Neutrophil (primary cell): ENCODE results near the gene OR2T3.
"Not testable (repeated sequence)": the region's sequence is repeated elsewhere in the genome, so short reads cannot be mapped to it uniquely, and the experiment has no call there.

Experiments
- H3K27ac ChIP-seq: fragments of 200-600 bp; sonication (generic); 2 replicates; pipeline ENCODE4 v1.5.1; 2016; ENCODE audit warnings: mild to moderate bottlenecking, moderate library complexity
- H3K27me3 ChIP-seq: fragments of 200-600 bp; sonication (generic); 2 replicates; pipeline ENCODE4 v1.6.0; 2016; ENCODE audit warnings: mild to moderate bottlenecking
- H3K36me3 ChIP-seq: fragments of 200-600 bp; sonication (generic); 2 replicates; pipeline ENCODE4 v1.5.1; 2017
- H3K4me1 ChIP-seq, 2 experiments: fragments of 200-600 bp in 1 of 2; sonication (generic) in 1 of 2; 1 replicate in 1 of 2; 2 replicates in 1 of 2; pipeline versions ENCODE4 v1.5.1 to v1.6.1; 2013 to 2016; ENCODE audit warnings: low read depth in 1 of 2, low read length in 1 of 2, mild to moderate bottlenecking in 1 of 2, moderate library complexity in 1 of 2; ENCODE audit not compliant: control insufficient read depth in 1 of 2, insufficient read depth in 1 of 2
- H3K4me3 ChIP-seq, 2 experiments: fragments of 200-600 bp in 1 of 2; sonication (generic) in 1 of 2; 1 replicate in 1 of 2; 2 replicates in 1 of 2; pipeline ENCODE4 v1.5.1; 2013 to 2016; ENCODE audit warnings: low read depth in 1 of 2, low read length in 1 of 2, mild to moderate bottlenecking in 1 of 2, moderate library complexity in 1 of 2
- H3K9me3 ChIP-seq: fragments of 200-600 bp; sonication (generic); 2 replicates; pipeline ENCODE4 v1.5.1; 2016
- CTCF ChIP-seq: fragments of 200-600 bp; sonication (generic); IDR thresholded peaks from 2 replicates; pipeline ENCODE4 v1.5.1; 2016; ENCODE audit warnings: antibody characterized with exemption

OR2T3 gene

DNA sequence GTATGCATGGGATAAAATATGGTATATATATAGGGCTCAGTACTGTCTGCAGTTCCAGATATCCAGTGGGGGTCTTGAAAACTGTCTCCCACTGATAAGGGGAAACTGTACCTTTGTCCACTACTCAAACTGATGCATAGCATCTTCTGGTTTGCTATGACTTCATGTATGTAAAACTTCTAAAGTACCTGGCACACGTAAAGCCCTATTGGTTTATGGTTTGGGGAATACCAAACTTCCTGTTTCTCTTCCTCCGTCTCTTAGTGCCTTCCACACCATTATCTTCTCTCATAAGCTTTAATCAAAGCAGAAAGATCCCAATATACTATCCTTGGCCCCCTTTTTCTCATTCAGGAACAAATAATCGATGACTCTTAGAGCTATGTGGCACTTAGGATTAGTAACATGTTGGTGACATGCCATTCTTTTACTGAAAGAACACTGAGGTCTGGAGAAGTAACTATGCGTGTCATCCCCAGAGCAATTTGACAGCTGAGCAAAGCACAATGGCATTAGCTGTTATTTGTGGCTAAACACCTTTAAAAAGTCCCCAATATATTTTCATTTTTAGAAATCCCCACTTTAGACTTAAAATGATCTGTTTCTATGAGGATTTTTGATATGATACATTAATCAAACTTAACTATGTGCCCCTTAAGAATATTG is 24.6 kb upstream of the OR2T3 start:
- H3K36me3 ChIP-seq, H3K27me3 ChIP-seq, H3K4me1 ChIP-seq, H3K27ac ChIP-seq, H3K9me3 ChIP-seq, H3K4me3 ChIP-seq: not testable (repeated sequence)

- H3K4me3 ChIP-seq, H3K4me1 ChIP-seq, H3K9me3 ChIP-seq, H3K27ac ChIP-seq, H3K27me3 ChIP-seq, H3K36me3 ChIP-seq: not testable (repeated sequence)
Observed at GRCh38 chr1:248449821-248450465, 23.2 kb upstream of the OR2T3 start.

DNA sequence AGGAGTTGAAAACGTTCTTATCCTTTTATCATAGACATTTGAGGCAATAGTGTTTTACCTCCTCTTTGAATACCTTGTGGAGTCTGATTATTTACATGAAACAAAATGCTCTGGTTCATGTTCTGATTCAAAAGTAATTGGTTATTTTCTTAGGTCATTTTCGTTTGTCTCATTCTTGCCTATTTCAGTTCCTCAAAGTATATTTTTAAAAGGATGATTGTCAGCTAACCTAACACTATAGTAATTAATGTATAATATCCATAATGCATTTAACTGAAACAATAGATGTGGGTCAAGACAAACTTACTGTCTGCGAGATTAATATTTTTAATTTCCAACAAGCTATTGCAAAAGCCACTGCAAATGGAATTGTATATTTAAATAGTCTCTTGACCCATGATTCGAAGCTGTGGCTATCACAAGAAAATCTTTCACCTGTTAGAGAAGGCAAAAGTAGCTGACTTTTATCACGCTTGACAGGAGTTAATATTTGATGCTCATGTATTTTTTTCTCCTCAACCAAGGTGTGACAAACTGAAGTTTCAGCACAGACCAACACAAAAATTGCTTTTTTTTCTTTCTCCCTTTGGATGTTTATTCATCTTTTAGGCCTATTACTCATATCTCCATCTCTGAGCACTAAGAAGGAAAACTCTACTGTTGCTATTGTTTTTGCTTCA is 22.5 kb upstream of the OR2T3 start:
- H3K27ac ChIP-seq, H3K36me3 ChIP-seq, H3K9me3 ChIP-seq, H3K4me1 ChIP-seq, H3K4me3 ChIP-seq, H3K27me3 ChIP-seq: not testable (repeated sequence)

- not testable (repeated sequence) for H3K36me3 ChIP-seq, H3K9me3 ChIP-seq, H3K4me3 ChIP-seq, H3K4me1 ChIP-seq, H3K27me3 ChIP-seq, H3K27ac ChIP-seq
Observed at GRCh38 chr1:248453619-248454018, 19.5 kb upstream of the OR2T3 start.

GRCh38 chr1:248455045-248455444 is 18.1 kb upstream of the OR2T3 start:
- H3K9me3 ChIP-seq, H3K27ac ChIP-seq, H3K27me3 ChIP-seq, H3K36me3 ChIP-seq, H3K4me1 ChIP-seq, H3K4me3 ChIP-seq: not testable (repeated sequence)

- not testable (repeated sequence) for H3K4me3 ChIP-seq, H3K27ac ChIP-seq, H3K27me3 ChIP-seq, H3K4me1 ChIP-seq, H3K36me3 ChIP-seq, H3K9me3 ChIP-seq
Observed at GRCh38 chr1:248456635-248457034, 16.5 kb upstream of the OR2T3 start.

GRCh38 chr1:248459117-248459516 is 14.0 kb upstream of the OR2T3 start:
- H3K4me1 ChIP-seq, H3K36me3 ChIP-seq: not testable (repeated sequence)

DNA sequence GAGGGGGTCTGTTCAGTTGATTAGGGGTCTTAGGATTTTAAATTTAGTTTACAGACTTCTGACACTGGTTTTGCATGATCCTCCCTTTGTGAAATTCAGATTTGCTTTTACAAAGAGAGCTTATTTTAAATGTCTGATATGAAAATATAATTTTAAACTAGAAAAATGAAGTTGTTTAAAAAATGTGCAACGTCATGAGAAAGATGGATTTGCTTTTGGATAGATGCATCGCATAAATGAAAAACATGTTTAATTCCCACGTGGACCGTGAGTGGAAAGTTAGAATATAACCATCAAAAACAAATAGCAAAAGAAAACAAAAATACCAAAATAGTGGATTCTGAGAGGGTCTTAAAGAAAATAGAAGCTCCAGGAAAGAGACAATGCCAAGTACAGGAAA is 2.0 kb upstream of the OR2T3 start:
- no peaks in the 10 kb centered on the region for H3K36me3 ChIP-seq
- H3K9me3 ChIP-seq: no peaks in the 10 kb centered on the region
- TF ChIP-seq CTCF: no peak
- H3K27me3 ChIP-seq: no peaks in the 10 kb centered on the region
- H3K27ac ChIP-seq: no peak overlapping the region
- H3K4me3 ChIP-seq: no peak overlapping the region
- no peaks in the 10 kb centered on the region for H3K4me1 ChIP-seq

More at GRCh38 chr1:248459117-248459516, 14.0 kb upstream of the OR2T3 start:
- H3K27me3 ChIP-seq, H3K4me3 ChIP-seq, H3K27ac ChIP-seq, H3K9me3 ChIP-seq: not testable (repeated sequence)

GRCh38 chr1:248472111-248472510 is 1.0 kb upstream of the OR2T3 start:
- H3K27ac ChIP-seq, H3K27me3 ChIP-seq, H3K4me3 ChIP-seq, H3K9me3 ChIP-seq, H3K4me1 ChIP-seq, H3K36me3 ChIP-seq: not testable (repeated sequence)

- not testable (repeated sequence) for H3K9me3 ChIP-seq, H3K27ac ChIP-seq, H3K36me3 ChIP-seq, H3K27me3 ChIP-seq, H3K4me3 ChIP-seq, H3K4me1 ChIP-seq
Observed at GRCh38 chr1:248475660-248476059, 2.5 kb downstream of the OR2T3 start.

GRCh38 chr1:248481686-248482579 is 8.8 kb downstream of the OR2T3 start:
- H3K9me3 ChIP-seq, H3K4me1 ChIP-seq, H3K36me3 ChIP-seq, H3K27me3 ChIP-seq, H3K27ac ChIP-seq, H3K4me3 ChIP-seq: not testable (repeated sequence)

DNA sequence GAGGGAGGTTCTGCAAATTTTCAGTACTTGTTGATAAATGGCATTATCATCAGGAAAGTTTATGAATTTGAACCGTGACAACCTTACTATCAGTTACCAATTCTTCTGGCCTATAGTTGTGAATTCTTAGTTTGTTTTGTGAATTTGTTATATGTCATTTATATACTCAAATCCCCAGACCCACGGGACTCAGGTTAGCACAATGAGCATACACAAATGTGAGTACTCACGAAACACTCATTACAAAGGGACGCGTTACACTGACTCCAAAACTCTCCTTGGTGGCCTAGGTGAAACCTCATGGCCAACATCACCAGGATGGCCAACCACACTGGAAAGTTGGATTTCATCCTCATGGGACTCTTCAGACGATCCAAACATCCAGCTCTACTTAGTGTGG is 15.1 kb downstream of the OR2T3 start, which contains the start of gene OR2T5:
TSS of gene OR2T5 (plus strand) at position 301 of the 400 bp plus-strand sequence. CDS start at position 301, 0 bp downstream.
- not testable (repeated sequence) for H3K4me1 ChIP-seq, H3K4me3 ChIP-seq, H3K9me3 ChIP-seq, H3K27me3 ChIP-seq, H3K36me3 ChIP-seq, H3K27ac ChIP-seq
